HepG2 (cell line): Measurements from ENCODE around the gene TXNL4B. TPM values are rescaled to one million over a fixed set of nuclear protein-coding genes. Genes with fewer than 3 reads are reported as not detected.

Source experiments
- AKAP8 ChIP-seq: sonication (generic); formaldehyde crosslinking; IDR thresholded peaks from 2 replicates; pipeline ENCODE4 v1.5.1; 2020; ENCODE audit warnings: mild to moderate bottlenecking, missing genetic modification reagents
- ATRX ChIP-seq: sonication (generic); formaldehyde crosslinking; IDR thresholded peaks from 2 replicates; pipeline ENCODE4 v1.4.0; 2020; ENCODE audit warnings: missing genetic modification reagents, borderline replicate concordance
- ELF4 ChIP-seq: sonication (generic); formaldehyde crosslinking; IDR thresholded peaks from 2 replicates; pipeline ENCODE4 v1.5.0; 2020; ENCODE audit warnings: missing genetic modification reagents, mild to moderate bottlenecking, moderate library complexity, borderline replicate concordance
- FOXK1 ChIP-seq: sonication (generic); formaldehyde crosslinking; IDR thresholded peaks from 2 replicates; pipeline ENCODE4 v1.4.0; 2020; ENCODE audit warnings: low read depth, missing genetic modification reagents, borderline replicate concordance
- JARID2 ChIP-seq: sonication (generic); formaldehyde crosslinking; IDR thresholded peaks from 2 replicates; pipeline ENCODE4 v1.8.1; 2023; ENCODE audit warnings: missing genetic modification reagents, inconsistent platforms; ENCODE audit not compliant: insufficient replicate concordance
- MXI1 ChIP-seq: IDR thresholded peaks from 3 replicates; pipeline ENCODE4 v1.6.1; 2012; ENCODE audit warnings: low read depth, low read length, inconsistent platforms, borderline replicate concordance
- PLRG1 ChIP-seq: fragments of 450-650 bp; conservative IDR thresholded peaks from 2 replicates; pipeline ENCODE4 v1.6.1; 2016
- PRPF4 ChIP-seq: fragments of 200-400 bp; formaldehyde crosslinking; IDR thresholded peaks from 2 replicates; pipeline ENCODE4 v1.6.1; 2016; ENCODE audit warnings: low read length, low read depth; ENCODE audit not compliant: poor library complexity, severe bottlenecking
- SP4 ChIP-seq: sonication (generic); formaldehyde crosslinking; IDR thresholded peaks from 2 replicates; pipeline ENCODE4 v1.8.1; 2023; ENCODE audit warnings: mild to moderate bottlenecking, missing genetic modification reagents
- ZBTB1 ChIP-seq: sonication (generic); formaldehyde crosslinking; IDR thresholded peaks from 2 replicates; pipeline ENCODE4 v1.4.0; 2020; ENCODE audit warnings: missing genetic modification reagents, borderline replicate concordance
- ZFX ChIP-seq: sonication (generic); formaldehyde crosslinking; IDR thresholded peaks from 2 replicates; pipeline ENCODE4 v1.4.0; 2020; ENCODE audit warnings: mild to moderate bottlenecking, low read depth, missing genetic modification reagents, moderate library complexity
- ZNF101 ChIP-seq: sonication (generic); formaldehyde crosslinking; IDR thresholded peaks from 2 replicates; pipeline ENCODE4 v1.4.0; 2020; ENCODE audit warnings: mild to moderate bottlenecking, low read depth, missing genetic modification reagents, borderline replicate concordance
- ZNF724P ChIP-seq: sonication (generic); formaldehyde crosslinking; IDR thresholded peaks from 2 replicates; pipeline ENCODE4 v1.8.0; 2022; ENCODE audit warnings: missing genetic modification reagents, borderline replicate concordance
- polyA plus RNA-seq, 8 experiments: library from polyadenylated mRNA; depleted of rRNA in 3 of 8; stranded (reverse) in 7 of 8; unstranded in 1 of 8; fragments of >200 nt; fragmentation: Illumina TruSeq in 4 of 8; extraction: Trizol in 4 of 8; gene quantifications; 2 replicates each; pipeline versions ENCODE4 v1.2.1 to v1.2.3, GENCODE V29; 2011 to 2016; ENCODE audit warnings: low read depth in 4 of 8, missing spikeins in 1 of 8, mixed read lengths in 1 of 8; ENCODE audit not compliant: insufficient read depth in 1 of 8
- total RNA-seq, 5 experiments: library from RNA; depleted of rRNA; stranded (reverse); fragments of >200 nt; fragmentation: Illumina TruSeq; extraction: Trizol; gene quantifications; 2 replicates each; pipeline ENCODE4 v1.2.3, GENCODE V29; 2016; ENCODE audit warnings: low read depth in 1 of 5
- TF ChIP-seq, protein P1 (sequence below): sonication (generic); formaldehyde crosslinking; IDR thresholded peaks from 2 replicates; pipeline ENCODE4 v1.4.0; 2020; ENCODE audit warnings: missing genetic modification reagents, borderline replicate concordance
- TF ChIP-seq, protein P2 (sequence below): sonication (generic); formaldehyde crosslinking; IDR thresholded peaks from 2 replicates; pipeline ENCODE4 v1.4.0; 2020; ENCODE audit warnings: missing genetic modification reagents, borderline replicate concordance
- TF ChIP-seq, protein P3 (sequence below), 2 experiments: sonication (generic) in 1 of 2; formaldehyde crosslinking in 1 of 2; IDR thresholded peaks; 2 replicates each; pipeline versions ENCODE4 v1.6.1 to v1.9.0; 2014 to 2022; ENCODE audit warnings: antibody characterized with exemption in 1 of 2, borderline replicate concordance in 1 of 2, inconsistent platforms in 1 of 2, low read depth in 1 of 2, missing genetic modification reagents in 1 of 2

The TXNL4B gene
- total and polyA plus RNA-seq, 2 of the 13 experiments (the other 11 are each of a cell fraction or from before 2014, with no cell fraction given), result 17.4 to 18.3 TPM

DNA sequence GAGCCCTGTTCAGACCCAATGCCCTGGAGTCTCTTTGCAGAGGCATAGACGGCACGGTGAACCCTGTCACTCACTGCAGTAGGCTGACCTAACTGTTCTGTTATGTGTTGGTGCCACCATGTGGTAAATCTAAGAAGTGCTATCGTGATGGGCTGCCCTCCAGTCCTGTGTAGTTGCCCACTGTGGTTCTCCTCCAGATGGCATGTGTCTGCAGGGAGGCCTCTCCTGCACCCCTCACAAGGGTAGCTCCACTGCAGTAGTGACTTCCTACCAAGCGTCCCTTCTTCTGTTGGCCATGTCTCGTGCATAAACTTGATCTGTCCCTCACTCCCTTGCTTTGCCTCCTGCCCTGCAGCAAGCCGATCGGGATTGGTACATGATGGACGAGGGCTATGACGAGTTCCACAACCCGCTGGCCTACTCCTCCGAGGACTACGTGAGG, 6.0 kb upstream of the TXNL4B start (continued):
- TF ChIP-seq, protein P1, sequence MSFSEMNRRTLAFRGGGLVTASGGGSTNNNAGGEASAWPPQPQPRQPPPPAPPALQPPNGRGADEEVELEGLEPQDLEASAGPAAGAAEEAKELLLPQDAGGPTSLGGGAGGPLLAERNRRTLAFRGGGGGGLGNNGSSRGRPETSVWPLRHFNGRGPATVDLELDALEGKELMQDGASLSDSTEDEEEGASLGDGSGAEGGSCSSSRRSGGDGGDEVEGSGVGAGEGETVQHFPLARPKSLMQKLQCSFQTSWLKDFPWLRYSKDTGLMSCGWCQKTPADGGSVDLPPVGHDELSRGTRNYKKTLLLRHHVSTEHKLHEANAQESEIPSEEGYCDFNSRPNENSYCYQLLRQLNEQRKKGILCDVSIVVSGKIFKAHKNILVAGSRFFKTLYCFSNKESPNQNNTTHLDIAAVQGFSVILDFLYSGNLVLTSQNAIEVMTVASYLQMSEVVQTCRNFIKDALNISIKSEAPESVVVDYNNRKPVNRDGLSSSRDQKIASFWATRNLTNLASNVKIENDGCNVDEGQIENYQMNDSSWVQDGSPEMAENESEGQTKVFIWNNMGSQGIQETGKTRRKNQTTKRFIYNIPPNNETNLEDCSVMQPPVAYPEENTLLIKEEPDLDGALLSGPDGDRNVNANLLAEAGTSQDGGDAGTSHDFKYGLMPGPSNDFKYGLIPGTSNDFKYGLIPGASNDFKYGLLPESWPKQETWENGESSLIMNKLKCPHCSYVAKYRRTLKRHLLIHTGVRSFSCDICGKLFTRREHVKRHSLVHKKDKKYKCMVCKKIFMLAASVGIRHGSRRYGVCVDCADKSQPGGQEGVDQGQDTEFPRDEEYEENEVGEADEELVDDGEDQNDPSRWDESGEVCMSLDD (CRISPR knock-in tag), result no peak
- no peak for TF ChIP-seq FOXK1 (CRISPR knock-in tag)
- TF ChIP-seq, protein P2, sequence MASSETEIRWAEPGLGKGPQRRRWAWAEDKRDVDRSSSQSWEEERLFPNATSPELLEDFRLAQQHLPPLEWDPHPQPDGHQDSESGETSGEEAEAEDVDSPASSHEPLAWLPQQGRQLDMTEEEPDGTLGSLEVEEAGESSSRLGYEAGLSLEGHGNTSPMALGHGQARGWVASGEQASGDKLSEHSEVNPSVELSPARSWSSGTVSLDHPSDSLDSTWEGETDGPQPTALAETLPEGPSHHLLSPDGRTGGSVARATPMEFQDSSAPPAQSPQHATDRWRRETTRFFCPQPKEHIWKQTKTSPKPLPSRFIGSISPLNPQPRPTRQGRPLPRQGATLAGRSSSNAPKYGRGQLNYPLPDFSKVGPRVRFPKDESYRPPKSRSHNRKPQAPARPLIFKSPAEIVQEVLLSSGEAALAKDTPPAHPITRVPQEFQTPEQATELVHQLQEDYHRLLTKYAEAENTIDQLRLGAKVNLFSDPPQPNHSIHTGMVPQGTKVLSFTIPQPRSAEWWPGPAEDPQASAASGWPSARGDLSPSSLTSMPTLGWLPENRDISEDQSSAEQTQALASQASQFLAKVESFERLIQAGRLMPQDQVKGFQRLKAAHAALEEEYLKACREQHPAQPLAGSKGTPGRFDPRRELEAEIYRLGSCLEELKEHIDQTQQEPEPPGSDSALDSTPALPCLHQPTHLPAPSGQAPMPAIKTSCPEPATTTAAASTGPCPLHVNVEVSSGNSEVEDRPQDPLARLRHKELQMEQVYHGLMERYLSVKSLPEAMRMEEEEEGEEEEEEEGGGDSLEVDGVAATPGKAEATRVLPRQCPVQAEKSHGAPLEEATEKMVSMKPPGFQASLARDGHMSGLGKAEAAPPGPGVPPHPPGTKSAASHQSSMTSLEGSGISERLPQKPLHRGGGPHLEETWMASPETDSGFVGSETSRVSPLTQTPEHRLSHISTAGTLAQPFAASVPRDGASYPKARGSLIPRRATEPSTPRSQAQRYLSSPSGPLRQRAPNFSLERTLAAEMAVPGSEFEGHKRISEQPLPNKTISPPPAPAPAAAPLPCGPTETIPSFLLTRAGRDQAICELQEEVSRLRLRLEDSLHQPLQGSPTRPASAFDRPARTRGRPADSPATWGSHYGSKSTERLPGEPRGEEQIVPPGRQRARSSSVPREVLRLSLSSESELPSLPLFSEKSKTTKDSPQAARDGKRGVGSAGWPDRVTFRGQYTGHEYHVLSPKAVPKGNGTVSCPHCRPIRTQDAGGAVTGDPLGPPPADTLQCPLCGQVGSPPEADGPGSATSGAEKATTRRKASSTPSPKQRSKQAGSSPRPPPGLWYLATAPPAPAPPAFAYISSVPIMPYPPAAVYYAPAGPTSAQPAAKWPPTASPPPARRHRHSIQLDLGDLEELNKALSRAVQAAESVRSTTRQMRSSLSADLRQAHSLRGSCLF (CRISPR knock-in tag), result no peak
- TF ChIP-seq ZFX (CRISPR knock-in tag), result peak; percentile 29; the same call in 1 of the 2 replicates
- no peak for TF ChIP-seq SP4 (CRISPR knock-in tag)
- no peak for TF ChIP-seq PRPF4
- no peak for TF ChIP-seq AKAP8
- no peak for TF ChIP-seq ZNF724P (CRISPR knock-in tag)
- TF ChIP-seq ZNF101 (CRISPR knock-in tag), result no peak
- TF ChIP-seq, protein P3, sequence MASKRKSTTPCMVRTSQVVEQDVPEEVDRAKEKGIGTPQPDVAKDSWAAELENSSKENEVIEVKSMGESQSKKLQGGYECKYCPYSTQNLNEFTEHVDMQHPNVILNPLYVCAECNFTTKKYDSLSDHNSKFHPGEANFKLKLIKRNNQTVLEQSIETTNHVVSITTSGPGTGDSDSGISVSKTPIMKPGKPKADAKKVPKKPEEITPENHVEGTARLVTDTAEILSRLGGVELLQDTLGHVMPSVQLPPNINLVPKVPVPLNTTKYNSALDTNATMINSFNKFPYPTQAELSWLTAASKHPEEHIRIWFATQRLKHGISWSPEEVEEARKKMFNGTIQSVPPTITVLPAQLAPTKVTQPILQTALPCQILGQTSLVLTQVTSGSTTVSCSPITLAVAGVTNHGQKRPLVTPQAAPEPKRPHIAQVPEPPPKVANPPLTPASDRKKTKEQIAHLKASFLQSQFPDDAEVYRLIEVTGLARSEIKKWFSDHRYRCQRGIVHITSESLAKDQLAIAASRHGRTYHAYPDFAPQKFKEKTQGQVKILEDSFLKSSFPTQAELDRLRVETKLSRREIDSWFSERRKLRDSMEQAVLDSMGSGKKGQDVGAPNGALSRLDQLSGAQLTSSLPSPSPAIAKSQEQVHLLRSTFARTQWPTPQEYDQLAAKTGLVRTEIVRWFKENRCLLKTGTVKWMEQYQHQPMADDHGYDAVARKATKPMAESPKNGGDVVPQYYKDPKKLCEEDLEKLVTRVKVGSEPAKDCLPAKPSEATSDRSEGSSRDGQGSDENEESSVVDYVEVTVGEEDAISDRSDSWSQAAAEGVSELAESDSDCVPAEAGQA (IDR thresholded peaks at IDR 0.05; ENCODE audit: low read depth), result no peak
- TF ChIP-seq, protein P3 (CRISPR knock-in tag; IDR thresholded peaks at IDR 0.05; ENCODE audit: borderline replicate concordance), result no peak
- TF ChIP-seq JARID2 (CRISPR knock-in tag), result no peak
- no peak for TF ChIP-seq ELF4 (CRISPR knock-in tag)
- no peak for TF ChIP-seq ATRX (CRISPR knock-in tag)
- TF ChIP-seq MXI1, result peak; percentile 55; the same call in 1 of the 3 replicates
- TF ChIP-seq PLRG1, result no peak
- TF ChIP-seq ZBTB1, result no peak
